Stimulated activated CD4-positive, alpha-beta T cell treated with anti-CD3 and anti-CD28 coated beads, Interleukin-15, amount 100 ng/mL, for 24 hours (primary cell): Measurements from ENCODE around the gene CKLF.
"Not testable (repeated sequence)": the region's sequence is repeated elsewhere in the genome, so short reads cannot be mapped to it uniquely, and the experiment has no call there.

Experiments used
- DNase-seq: peaks from one replicate; pipeline ENCODE4 v3.0.0-alpha.2; 2020

The CKLF gene

DNA sequence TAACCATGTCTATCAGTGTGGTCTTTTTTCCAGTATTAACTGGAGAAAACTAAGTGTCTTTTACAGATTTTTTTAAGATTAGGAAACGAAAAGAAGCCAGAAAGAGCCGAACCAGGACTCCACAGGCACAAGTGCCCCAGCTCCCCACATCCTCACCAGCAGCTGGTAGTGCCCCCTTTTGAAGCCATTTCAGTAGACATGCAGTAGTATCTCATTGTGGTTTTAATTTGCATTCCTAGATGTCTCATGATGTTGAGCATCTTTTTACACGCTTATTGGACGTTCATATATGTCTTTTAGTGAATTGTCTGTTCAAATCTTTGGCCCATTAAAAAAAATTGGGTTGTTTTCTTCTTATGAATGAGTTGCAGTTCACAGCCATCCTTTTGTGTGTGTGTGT lies 47.4 kb downstream of the CKLF start:
- no peak for DNase-seq

GRCh38 chr16:66600477-66600876 lies 48.1 kb downstream of the CKLF start:
- DNase-seq: no peak

GRCh38 chr16:66601471-66601870 lies 49.1 kb downstream of the CKLF start:
- no peak for DNase-seq

- DNase-seq: peak; percentile 72
Observed at GRCh38 chr16:66603537-66604375, 51.4 kb downstream of the CKLF start.

- DNase-seq: peak; percentile 83
Observed at GRCh38 chr16:66604376-66605176, 52.2 kb downstream of the CKLF start, which contains the start of gene CMTM3. Gene CMTM3, plus strand, starts transcription at chr16:66604704. Its CDS starts 102 bp downstream, at chr16:66604806.

DNA sequence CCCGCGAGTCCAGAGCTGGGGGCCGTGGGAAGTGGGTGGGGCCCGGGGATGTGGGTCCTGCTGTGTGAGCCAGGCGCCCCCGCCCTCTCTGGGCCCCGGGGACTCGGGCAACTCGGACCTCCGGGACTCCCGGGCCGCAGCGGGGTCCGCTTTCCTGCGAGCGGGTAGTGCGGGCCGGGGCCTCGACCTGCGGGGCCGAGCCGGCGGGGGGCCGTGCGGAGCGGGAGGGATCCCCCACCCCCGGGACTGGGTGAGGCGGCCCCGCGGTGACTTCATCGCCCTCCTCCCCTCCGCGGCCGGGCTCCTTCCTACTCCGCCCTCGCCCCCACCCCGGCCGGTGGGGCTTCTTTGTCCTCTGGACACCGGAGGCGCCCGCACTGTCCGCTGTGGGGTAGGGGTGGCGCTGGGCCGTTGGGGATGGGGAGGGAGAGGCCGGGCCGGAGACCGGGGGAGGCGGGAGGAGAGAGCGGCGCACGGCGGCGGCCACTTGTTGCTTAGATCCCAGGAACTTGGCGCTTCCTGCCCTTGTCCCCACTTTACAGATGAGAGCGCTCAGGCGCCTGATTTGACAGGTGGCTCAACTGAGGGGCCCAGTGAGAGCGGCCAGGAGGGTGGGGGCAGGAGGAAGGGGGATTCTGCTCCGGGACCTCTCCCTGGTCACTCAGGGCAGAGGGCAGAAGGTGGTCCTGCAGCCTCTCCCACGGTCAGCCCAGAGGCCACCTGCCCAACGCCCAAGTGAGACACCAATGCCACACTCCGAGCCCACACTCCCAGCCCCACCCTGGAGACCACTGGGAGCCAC lies 53.0 kb downstream of the CKLF start:
- DNase-seq: peak; percentile 56

- DNase-seq: peak; percentile 21
Observed at GRCh38 chr16:66605979-66606751, 53.8 kb downstream of the CKLF start.

- DNase-seq: peak; percentile 92
Observed at GRCh38 chr16:66608241-66609138, 56.1 kb downstream of the CKLF start.

GRCh38 chr16:66609139-66609510 lies 56.7 kb downstream of the CKLF start:
- DNase-seq: no peak

DNA sequence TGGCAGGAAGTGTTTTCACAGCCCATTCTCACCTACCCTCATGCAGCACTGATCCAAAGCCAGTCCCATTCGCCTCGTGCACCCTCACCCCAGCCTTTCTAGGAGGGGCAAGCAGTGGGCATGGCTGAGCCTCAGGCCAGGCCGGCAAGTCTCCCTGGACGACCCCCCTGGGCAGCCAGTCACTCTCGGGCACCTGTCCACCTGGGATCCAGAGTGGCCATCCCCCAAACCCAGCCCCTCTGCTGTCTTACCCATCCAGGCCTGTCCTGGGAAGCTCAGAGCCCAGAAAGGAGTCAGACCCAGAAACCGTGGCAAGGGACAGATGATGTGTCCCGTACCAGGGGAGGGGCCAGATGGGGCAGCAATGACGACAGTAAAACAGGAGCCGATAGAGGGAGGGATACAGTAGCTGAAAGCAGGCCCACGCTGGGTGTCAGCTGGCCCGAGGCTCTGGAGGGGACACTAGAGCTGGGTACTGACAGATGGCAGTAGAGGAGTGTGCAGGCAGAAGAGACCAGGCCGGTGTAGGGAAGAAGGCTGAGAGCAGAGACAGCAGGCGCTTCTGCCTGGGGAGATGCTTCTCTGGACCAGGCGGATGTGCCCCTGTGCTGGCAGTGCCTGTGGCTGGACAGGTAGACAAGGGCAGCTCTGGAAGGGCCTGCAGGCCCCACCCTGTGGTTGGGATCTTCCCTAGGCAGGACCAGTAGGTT lies 57.9 kb downstream of the CKLF start:
- DNase-seq: no peak

GRCh38 chr16:66611911-66612310 lies 59.5 kb downstream of the CKLF start:
- not testable (repeated sequence) for DNase-seq

DNA sequence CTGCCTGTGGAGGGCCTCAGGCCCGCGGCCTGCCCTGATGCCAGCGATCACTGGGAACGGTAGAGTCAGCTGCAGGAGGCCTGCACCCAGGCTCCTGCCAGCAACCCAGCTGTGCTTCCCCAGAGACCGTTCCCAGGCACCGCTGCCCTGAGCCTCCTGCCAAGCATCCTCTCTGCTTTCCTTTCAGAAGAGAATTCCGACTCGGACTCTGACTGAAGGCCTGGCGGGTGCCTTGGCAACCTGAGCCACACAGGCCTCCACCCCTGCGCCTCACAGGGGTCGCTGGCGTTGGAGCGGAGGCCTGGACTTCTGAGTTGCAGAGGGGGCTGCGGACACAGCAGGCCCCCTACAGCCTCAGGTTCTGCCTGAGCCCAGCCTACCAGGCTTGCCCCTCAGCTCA lies 60.0 kb downstream of the CKLF start:
- DNase-seq: no peak

- DNase-seq: no peak
Observed at GRCh38 chr16:66614161-66614802, 61.9 kb downstream of the CKLF start.
